ENCODE data around the gene EML4. TPM values are rescaled to one million over a fixed set of nuclear protein-coding genes. Genes with fewer than 3 reads are reported as not detected.

EML4 gene
- total RNA-seq, 3 donors from 2014 or later (not counting 1 experiment from before 2014, with no cell fraction given): 88.4 to 136 (median 91.5) TPM

DNA sequence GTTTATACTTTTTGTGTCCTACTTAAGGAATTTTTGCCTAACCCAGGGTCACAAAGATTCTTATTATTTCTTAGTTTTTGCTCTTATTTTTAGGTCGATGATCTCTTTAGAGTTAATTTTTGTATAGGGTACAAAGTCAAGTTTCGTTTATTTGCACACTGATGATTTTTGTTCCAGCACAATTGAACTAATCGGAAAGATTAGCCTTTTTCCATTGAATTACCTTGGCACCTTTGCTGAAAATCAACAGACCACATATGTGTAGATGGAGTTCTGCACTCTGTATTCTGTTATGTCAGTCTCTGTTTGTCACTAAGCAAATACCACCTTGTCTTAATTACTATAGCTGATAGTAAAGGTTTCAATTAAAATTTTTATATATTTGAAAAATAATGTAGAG lies 18.7 kb downstream of the EML4 start:
- TF ChIP-seq, protein P1, sequence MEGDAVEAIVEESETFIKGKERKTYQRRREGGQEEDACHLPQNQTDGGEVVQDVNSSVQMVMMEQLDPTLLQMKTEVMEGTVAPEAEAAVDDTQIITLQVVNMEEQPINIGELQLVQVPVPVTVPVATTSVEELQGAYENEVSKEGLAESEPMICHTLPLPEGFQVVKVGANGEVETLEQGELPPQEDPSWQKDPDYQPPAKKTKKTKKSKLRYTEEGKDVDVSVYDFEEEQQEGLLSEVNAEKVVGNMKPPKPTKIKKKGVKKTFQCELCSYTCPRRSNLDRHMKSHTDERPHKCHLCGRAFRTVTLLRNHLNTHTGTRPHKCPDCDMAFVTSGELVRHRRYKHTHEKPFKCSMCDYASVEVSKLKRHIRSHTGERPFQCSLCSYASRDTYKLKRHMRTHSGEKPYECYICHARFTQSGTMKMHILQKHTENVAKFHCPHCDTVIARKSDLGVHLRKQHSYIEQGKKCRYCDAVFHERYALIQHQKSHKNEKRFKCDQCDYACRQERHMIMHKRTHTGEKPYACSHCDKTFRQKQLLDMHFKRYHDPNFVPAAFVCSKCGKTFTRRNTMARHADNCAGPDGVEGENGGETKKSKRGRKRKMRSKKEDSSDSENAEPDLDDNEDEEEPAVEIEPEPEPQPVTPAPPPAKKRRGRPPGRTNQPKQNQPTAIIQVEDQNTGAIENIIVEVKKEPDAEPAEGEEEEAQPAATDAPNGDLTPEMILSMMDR (IDR thresholded peaks at IDR 0.05): no peak
- Histone ChIP-seq H3K4me3 (ENCODE audit: low read length) (no peak overlapping the region), H3K9me3 (ENCODE audit: control insufficient read depth, insufficient read depth, low read length) (no peaks in the 10 kb centered on the region), H3K27me3 (ENCODE audit: control insufficient read depth, insufficient read depth, low read length) (no peaks in the 10 kb centered on the region), H3K36me3 (ENCODE audit: control insufficient read depth, insufficient read depth, low read length) (no peaks in the 10 kb centered on the region), H3K4me1 (ENCODE audit: control insufficient read depth, insufficient read depth, low read length) (peaks cover 9% of the 10 kb centered on the region), H3K27ac (ENCODE audit: low read length) (no peak overlapping the region)
- H3K27ac Mint-ChIP-seq: no peak overlapping the region
- DNase-seq (no peak), ATAC-seq (no peak)
- intact Hi-C loops (cut with micrococcal nuclease): no loop called here
- H3K4me1 Mint-ChIP-seq: peaks cover 22 to 25% of the 10 kb centered on the region in 2 donors
- no peak overlapping the region for H3K4me3 Mint-ChIP-seq
- WGBS (ENCODE audit: insufficient coverage): 95% methylated on average over 3 of the region's 3 CpGs
- H3K27me3 Mint-ChIP-seq (ENCODE audit: low read depth in 2 of 2): no peaks in the 10 kb centered on the region
- H3K36me3 Mint-ChIP-seq: no peaks in the 10 kb centered on the region
- H3K9me3 Mint-ChIP-seq: no peaks in the 10 kb centered on the region

DNA sequence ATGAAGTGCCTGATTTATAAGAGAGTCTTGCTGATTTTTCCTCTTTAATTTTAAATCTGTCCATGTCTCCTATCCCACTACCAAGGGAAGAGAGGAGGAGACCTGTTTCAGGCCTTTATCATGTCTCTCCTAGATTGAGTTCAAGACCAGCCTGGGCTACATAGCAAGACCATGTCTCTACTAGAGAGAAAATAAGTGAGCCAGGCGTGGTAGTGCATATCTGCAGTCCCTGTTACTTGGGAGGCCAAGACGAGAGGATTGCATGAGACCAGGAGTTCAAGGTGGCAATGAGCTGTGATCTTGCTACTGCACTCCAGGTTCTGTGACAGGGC lies 20.0 kb downstream of the EML4 start:
- no peak for ATAC-seq
- no peaks in the 10 kb centered on the region for H3K9me3 ChIP-seq (ENCODE audit: control insufficient read depth, insufficient read depth, low read length)
- Mint-ChIP-seq H3K9me3 (no peaks in the 10 kb centered on the region), H3K4me3 (no peak overlapping the region), H3K27ac (no peak overlapping the region), H3K36me3 (no peaks in the 10 kb centered on the region), H3K4me1 (peaks cover 25 to 26% of the 10 kb centered on the region in 2 donors), H3K27me3 (ENCODE audit: low read depth in 2 of 2) (no peaks in the 10 kb centered on the region)
- no peak for DNase-seq
- TF ChIP-seq, protein P1 (IDR thresholded peaks at IDR 0.05): no peak
- no peak overlapping the region for H3K4me3 ChIP-seq (ENCODE audit: low read length)
- intact Hi-C loops (cut with micrococcal nuclease): no loop called here
- no peaks in the 10 kb centered on the region for H3K36me3 ChIP-seq (ENCODE audit: control insufficient read depth, insufficient read depth, low read length)
- H3K27me3 ChIP-seq (ENCODE audit: control insufficient read depth, insufficient read depth, low read length): no peaks in the 10 kb centered on the region
- H3K27ac ChIP-seq (ENCODE audit: low read length): no peak overlapping the region
- H3K4me1 ChIP-seq (ENCODE audit: control insufficient read depth, insufficient read depth, low read length): peaks cover 7% of the 10 kb centered on the region
- WGBS (ENCODE audit: insufficient coverage): 98% methylated on average over 2 of the region's 2 CpGs

DNA sequence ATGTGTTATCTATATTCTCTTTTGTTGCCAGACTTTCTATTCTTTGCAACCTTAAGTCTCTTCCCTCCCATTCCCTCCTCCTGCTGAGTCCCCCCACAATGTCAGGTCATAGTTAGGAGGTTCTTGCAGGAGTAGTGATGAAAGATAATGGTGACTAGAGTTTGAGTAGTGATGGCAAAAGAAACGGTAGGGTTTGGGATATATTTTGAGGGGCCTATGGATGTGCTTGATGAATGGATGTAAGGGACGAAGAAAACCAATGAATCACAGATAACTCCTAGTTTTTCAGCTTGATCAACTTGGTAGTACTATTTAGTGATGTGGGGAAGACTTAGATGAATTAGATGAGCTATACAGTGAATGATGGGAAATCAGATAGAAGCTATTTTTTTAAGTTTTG lies 21.0 kb downstream of the EML4 start:
- H3K4me3 Mint-ChIP-seq: no peak overlapping the region
- H3K27me3 Mint-ChIP-seq (ENCODE audit: low read depth in 2 of 2): no peaks in the 10 kb centered on the region
- intact Hi-C loops (cut with micrococcal nuclease): no loop called here
- Histone ChIP-seq H3K27me3 (ENCODE audit: control insufficient read depth, insufficient read depth, low read length) (no peaks in the 10 kb centered on the region), H3K27ac (ENCODE audit: low read length) (no peak overlapping the region), H3K9me3 (ENCODE audit: control insufficient read depth, insufficient read depth, low read length) (no peaks in the 10 kb centered on the region), H3K4me3 (ENCODE audit: low read length) (no peak overlapping the region), H3K4me1 (ENCODE audit: control insufficient read depth, insufficient read depth, low read length) (peaks cover 4% of the 10 kb centered on the region), H3K36me3 (ENCODE audit: control insufficient read depth, insufficient read depth, low read length) (no peaks in the 10 kb centered on the region)
- WGBS (ENCODE audit: insufficient coverage): 97% methylated on average over 2 of the region's 2 CpGs
- peaks cover 18 to 20% of the 10 kb centered on the region in 2 donors for H3K4me1 Mint-ChIP-seq
- H3K27ac Mint-ChIP-seq: no peak overlapping the region
- H3K36me3 Mint-ChIP-seq: no peaks in the 10 kb centered on the region
- H3K9me3 Mint-ChIP-seq: no peaks in the 10 kb centered on the region
- ATAC-seq (no peak), DNase-seq (no peak)
- TF ChIP-seq, protein P1 (IDR thresholded peaks at IDR 0.05): no peak

DNA sequence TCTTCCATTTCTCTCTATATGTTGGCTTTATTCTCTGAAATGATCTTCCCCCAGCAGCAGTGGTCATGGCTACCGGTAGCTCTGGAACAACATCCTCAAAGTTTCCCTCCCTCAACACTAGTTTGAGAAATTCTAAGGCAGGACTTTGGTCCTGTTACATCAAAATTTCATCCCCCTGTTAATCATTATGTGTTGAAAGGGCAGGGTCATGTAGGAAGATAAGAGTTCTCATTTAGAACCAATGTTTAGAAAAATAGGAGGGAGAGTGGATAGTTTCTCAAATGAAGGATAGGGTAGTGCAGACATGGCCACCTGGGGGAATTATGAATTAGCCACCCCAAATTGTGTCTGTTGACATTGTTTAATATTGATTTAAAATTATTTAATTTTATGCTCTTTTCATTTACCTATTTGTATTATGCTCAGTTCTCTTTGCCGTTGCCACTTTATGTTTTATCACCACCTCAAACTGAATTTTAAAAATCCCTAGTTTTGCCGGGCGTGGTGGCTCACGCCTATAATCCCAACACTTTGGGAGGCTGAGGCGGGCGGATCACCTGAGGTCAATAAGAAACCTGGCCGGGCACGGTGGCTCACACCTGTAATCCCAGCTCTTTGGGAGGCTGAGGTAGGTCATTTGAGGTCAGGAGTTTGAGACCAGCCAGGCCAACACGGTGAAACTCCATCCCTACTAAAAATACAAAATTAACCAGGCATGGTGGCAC lies 22.3 kb downstream of the EML4 start:
- TF ChIP-seq, protein P1 (IDR thresholded peaks at IDR 0.05): no peak
- WGBS (ENCODE audit: insufficient coverage): 82% methylated on average over 7 of the region's 10 CpGs
- no peak for ATAC-seq

More for the DNA sequence above, 22.3 kb downstream of the EML4 start:
- Histone ChIP-seq H3K9me3 (ENCODE audit: control insufficient read depth, insufficient read depth, low read length) (no peaks in the 10 kb centered on the region), H3K36me3 (ENCODE audit: control insufficient read depth, insufficient read depth, low read length) (no peaks in the 10 kb centered on the region), H3K27ac (ENCODE audit: low read length) (no peak overlapping the region), H3K4me3 (ENCODE audit: low read length) (no peak overlapping the region), H3K27me3 (ENCODE audit: control insufficient read depth, insufficient read depth, low read length) (no peaks in the 10 kb centered on the region), H3K4me1 (ENCODE audit: control insufficient read depth, insufficient read depth, low read length) (peaks cover 6% of the 10 kb centered on the region)
- Mint-ChIP-seq H3K36me3 (no peaks in the 10 kb centered on the region), H3K27ac (no peak overlapping the region), H3K9me3 (no peaks in the 10 kb centered on the region), H3K27me3 (ENCODE audit: low read depth in 2 of 2) (no peaks in the 10 kb centered on the region), H3K4me1 (peaks cover 18 to 20% of the 10 kb centered on the region in 2 donors), H3K4me3 (no peak overlapping the region)
- no peak for DNase-seq
- intact Hi-C loops (cut with micrococcal nuclease): no loop called here

Data from natural killer cell (primary cell).